Right atrium auricular region (tissue), 2 donors: Measurements from ENCODE around the gene KRTAP4-3. TPM values are rescaled to one million over a fixed set of nuclear protein-coding genes. Genes with fewer than 3 reads are reported as not detected.
"Not testable (repeated sequence)": the region's sequence is repeated elsewhere in the genome, so short reads cannot be mapped to it uniquely, and the experiment has no call there.

Experiments used
- DNase-seq: peaks from one replicate; pipeline ENCODE4 v3.0.0-alpha.2; 2019; ENCODE audit warnings: low spot score
- H3K27ac ChIP-seq, 2 donors: fragments of 200-600 bp; sonication (generic); 1 replicate in 1 of 2; 2 replicates in 1 of 2; pipeline ENCODE4 v1.5.1; 2016 to 2019
- H3K27me3 ChIP-seq, 2 donors: fragments of 200-600 bp; sonication (generic); one replicate each; pipeline versions ENCODE4 v1.5.1 to v1.6.0; 2017 to 2019
- H3K36me3 ChIP-seq: fragments of 200-600 bp; sonication (generic); one replicate; pipeline ENCODE4 v1.5.1; 2016
- H3K4me1 ChIP-seq, 2 donors: fragments of 200-600 bp; sonication (generic); one replicate each; pipeline versions ENCODE4 v1.5.1 to v1.6.0; 2017 to 2019
- H3K4me3 ChIP-seq, 2 donors: fragments of 200-600 bp; sonication (generic); 1 replicate in 1 of 2; 2 replicates in 1 of 2; pipeline ENCODE4 v1.5.1; 2017 to 2019; ENCODE audit warnings: mild to moderate bottlenecking in 1 of 2, moderate library complexity in 1 of 2
- H3K9me3 ChIP-seq, 2 donors: fragments of 200-600 bp; sonication (generic); one replicate each; pipeline ENCODE4 v1.5.1; 2019
- total RNA-seq, 2 donors: library from RNA; depleted of rRNA; stranded (reverse); fragments of >200 nt; gene quantifications; one replicate each; pipeline ENCODE4 v1.1.0, GENCODE V29; 2016
- TF ChIP-seq, protein P1 (sequence below), 2 donors: fragments of 200-600 bp; sonication (generic); IDR thresholded peaks; one replicate each; pipeline ENCODE4 v1.5.1; 2019; ENCODE audit warnings: antibody characterized with exemption in 2 of 2

The KRTAP4-3 gene
- total RNA-seq, 2 donors from 2014 or later, result not detected

DNA sequence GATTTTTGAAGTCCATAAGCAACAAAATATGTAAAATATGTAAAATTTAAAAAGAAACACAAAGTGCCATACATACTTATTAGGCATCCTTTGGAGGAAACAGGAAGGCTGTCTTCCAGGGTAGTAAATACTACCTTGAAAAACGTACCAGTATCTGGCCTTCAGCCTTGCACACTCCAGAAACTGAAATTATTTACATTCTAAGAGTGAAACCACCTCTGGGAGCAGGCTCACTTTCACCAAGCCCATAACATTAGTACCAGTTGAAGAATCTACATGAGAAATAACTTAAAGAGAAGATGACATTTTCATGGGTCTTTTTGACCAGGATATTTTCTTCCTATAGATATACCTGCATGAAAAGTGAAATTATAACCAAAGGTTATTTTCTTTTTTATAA lies 28.0 kb upstream of the KRTAP4-3 start:
- Histone ChIP-seq H3K4me3 (no peak overlapping the region), H3K27ac (no peak overlapping the region), H3K27me3 (no peaks in the 10 kb centered on the region), H3K9me3 (peaks cover 0 to 11% of the 10 kb centered on the region in 2 donors), H3K36me3 (no peaks in the 10 kb centered on the region), H3K4me1 (no peaks in the 10 kb centered on the region)
- DNase-seq, result no peak
- TF ChIP-seq, protein P1, sequence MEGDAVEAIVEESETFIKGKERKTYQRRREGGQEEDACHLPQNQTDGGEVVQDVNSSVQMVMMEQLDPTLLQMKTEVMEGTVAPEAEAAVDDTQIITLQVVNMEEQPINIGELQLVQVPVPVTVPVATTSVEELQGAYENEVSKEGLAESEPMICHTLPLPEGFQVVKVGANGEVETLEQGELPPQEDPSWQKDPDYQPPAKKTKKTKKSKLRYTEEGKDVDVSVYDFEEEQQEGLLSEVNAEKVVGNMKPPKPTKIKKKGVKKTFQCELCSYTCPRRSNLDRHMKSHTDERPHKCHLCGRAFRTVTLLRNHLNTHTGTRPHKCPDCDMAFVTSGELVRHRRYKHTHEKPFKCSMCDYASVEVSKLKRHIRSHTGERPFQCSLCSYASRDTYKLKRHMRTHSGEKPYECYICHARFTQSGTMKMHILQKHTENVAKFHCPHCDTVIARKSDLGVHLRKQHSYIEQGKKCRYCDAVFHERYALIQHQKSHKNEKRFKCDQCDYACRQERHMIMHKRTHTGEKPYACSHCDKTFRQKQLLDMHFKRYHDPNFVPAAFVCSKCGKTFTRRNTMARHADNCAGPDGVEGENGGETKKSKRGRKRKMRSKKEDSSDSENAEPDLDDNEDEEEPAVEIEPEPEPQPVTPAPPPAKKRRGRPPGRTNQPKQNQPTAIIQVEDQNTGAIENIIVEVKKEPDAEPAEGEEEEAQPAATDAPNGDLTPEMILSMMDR (IDR thresholded peaks at IDR 0.05), result no peak

DNA sequence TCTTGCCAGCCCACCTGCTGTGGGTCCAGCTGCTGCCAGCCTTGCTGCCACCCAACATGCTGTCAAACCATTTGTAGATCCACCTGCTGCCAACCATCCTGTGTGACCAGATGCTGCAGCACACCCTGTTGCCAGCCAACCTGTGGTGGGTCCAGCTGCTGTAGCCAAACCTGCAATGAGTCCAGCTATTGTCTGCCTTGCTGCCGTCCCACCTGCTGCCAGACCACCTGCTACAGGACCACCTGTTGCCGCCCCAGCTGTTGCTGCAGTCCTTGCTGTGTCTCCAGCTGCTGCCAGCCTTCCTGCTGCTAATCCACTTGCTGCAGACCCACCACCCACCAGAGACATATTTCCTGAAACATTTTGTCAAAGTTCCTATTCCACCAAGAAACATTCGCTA lies 22.3 kb upstream of the KRTAP4-3 start:
- no peaks in the 10 kb centered on the region for H3K36me3 ChIP-seq
- H3K4me3 ChIP-seq, result no peak overlapping the region
- peaks cover 0 to 4% of the 10 kb centered on the region in 2 donors for H3K9me3 ChIP-seq
- H3K27ac ChIP-seq, result no peak overlapping the region
- TF ChIP-seq, protein P1 (IDR thresholded peaks at IDR 0.05), result no peak
- H3K4me1 ChIP-seq, result no peaks in the 10 kb centered on the region
- no peak for DNase-seq
- no peaks in the 10 kb centered on the region for H3K27me3 ChIP-seq

DNA sequence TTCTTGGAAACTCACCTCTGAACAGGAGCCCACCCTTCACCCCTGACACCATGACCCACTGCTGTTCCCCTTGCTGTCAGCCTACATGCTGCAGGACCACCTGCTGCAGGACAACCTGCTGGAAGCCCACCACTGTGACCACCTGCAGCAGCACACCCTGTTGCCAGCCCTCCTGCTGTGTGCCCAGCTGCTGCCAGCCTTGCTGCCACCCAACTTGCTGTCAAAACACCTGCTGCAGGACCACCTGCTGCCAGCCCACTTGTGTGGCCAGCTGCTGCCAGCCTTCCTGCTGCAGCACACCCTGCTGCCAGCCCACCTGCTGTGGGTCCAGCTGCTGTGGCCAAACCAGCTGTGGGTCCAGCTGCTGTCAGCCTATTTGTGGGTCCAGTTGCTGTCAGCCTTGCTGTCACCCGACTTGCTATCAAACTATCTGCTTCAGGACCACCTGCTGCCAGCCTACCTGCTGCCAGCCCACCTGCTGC lies 21.9 kb upstream of the KRTAP4-3 start, which contains the start of gene KRTAP9-1:
Gene KRTAP9-1, plus strand, starts transcription at position 51 of the 482 bp plus-strand sequence. Its CDS starts 0 bp downstream, at position 51.
- not testable (repeated sequence) for H3K4me3 ChIP-seq, H3K27ac ChIP-seq, DNase-seq, H3K36me3 ChIP-seq, H3K9me3 ChIP-seq, H3K27me3 ChIP-seq, H3K4me1 ChIP-seq

DNA sequence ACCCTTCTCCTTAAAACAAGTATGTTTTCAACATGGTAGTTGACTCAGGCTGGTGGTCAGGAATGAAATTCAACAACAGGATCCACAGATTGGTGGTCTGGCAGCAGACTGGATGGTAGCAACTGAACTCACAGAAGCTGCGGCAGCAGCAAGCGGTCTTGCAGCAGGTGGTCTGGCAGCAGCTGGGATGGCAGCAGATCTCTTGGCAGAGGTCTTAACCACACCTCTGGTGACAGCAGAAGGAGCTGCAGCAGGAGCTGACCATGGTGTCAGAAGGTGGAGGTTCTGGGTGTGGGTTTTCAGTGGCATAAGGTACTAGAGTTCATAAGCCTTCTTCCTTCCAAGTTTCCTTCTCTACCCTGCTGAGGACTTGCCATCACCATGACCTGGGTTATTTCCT lies 18.9 kb upstream of the KRTAP4-3 start:
- TF ChIP-seq, protein P1 (IDR thresholded peaks at IDR 0.05), result no peak
- no peaks in the 10 kb centered on the region for H3K9me3 ChIP-seq
- H3K4me1 ChIP-seq, result no peaks in the 10 kb centered on the region
- H3K27ac ChIP-seq, result no peak overlapping the region
- no peak for DNase-seq
- H3K27me3 ChIP-seq, result no peaks in the 10 kb centered on the region
- no peak overlapping the region for H3K4me3 ChIP-seq
- no peaks in the 10 kb centered on the region for H3K36me3 ChIP-seq

DNA sequence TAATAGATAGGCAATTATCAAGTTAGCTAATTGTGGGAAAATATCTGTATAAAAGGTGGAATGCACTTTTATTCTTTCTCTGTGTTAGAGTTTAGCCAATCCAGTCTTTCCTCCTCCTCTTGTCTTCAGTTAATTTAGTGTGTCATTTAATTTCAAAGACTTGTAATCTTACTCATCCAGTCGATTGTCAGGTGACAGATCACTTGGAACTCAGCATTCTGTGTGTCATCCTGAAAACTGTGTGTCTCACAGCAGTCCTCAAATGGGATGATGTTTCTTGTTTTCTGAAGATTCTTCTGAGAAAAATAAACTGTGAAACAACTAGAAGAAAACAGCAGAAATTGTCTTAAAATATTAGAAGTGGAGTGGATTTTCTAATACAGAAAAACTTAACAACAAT lies 17.0 kb upstream of the KRTAP4-3 start:
- no peaks in the 10 kb centered on the region for H3K4me1 ChIP-seq
- no peaks in the 10 kb centered on the region for H3K27me3 ChIP-seq
- TF ChIP-seq, protein P1 (IDR thresholded peaks at IDR 0.05), result no peak
- no peaks in the 10 kb centered on the region for H3K36me3 ChIP-seq
- no peak for DNase-seq
- no peak overlapping the region for H3K27ac ChIP-seq
- H3K4me3 ChIP-seq, result no peak overlapping the region
- H3K9me3 ChIP-seq, result no peaks in the 10 kb centered on the region

DNA sequence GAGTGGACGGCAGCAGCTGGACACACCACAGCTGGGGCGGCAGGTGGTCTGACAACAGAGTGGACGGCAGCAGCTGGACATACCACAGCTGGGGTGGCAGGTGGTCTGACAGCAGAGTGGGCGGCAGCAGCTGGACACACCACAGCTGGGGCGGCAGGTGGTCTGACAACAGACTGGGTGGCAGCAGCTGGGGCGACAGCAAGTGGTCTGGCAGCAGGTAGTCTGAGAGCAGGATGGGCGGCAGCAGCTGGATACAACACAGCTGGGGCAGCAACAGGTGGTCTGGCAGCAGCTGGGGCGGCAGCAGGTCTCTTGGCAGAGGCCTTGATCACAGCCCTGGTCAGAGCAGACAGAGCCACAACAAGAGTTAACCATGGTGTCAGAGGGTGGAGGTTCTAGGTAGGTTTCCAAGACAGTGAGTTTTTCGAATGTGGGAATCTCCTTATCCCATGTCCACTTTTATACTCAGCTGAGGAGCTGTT lies 16.5 kb upstream of the KRTAP4-3 start, which contains the start of gene KRTAP4-1:
Gene KRTAP4-1, minus strand, starts transcription at position 432 of the 482 bp plus-strand sequence. Its CDS starts 57 bp downstream, at position 375.
- H3K36me3 ChIP-seq, result no peaks in the 10 kb centered on the region
- TF ChIP-seq, protein P1 (IDR thresholded peaks at IDR 0.05), result no peak
- H3K9me3 ChIP-seq, result no peaks in the 10 kb centered on the region
- H3K27me3 ChIP-seq, result no peaks in the 10 kb centered on the region
- H3K27ac ChIP-seq, result no peak within 1 kb of the TSS
- no peak for DNase-seq
- no peak within 1 kb of the TSS for H3K4me3 ChIP-seq
- no peaks in the 10 kb centered on the region for H3K4me1 ChIP-seq
